SK-N-MC (cell line): Measurements from ENCODE around the gene TRMT1.

ENCODE experiments used
- EZH2 ChIP-seq: fragments of 200-600 bp; sonication (generic); IDR thresholded peaks from one replicate; pipeline ENCODE4 v1.6.1; 2017; ENCODE audit warnings: antibody characterized with exemption
- POLR2AphosphoS5 ChIP-seq: IDR thresholded peaks from 2 replicates; pipeline ENCODE4 v1.6.1; 2012; ENCODE audit warnings: mild to moderate bottlenecking, low read depth, low read length, borderline replicate concordance

- TF ChIP-seq POLR2AphosphoS5 (peak; percentile 100), EZH2 (no peak)
These were observed 36.5 kb upstream of the TRMT1 start for GRCh38 chr19:13152974-13153568.
